ENCODE measurements around the gene TEP1. TPM values are rescaled to one million over a fixed set of nuclear protein-coding genes. Genes with fewer than 3 reads are reported as not detected.

The TEP1 gene
- total RNA-seq, 2 experiments from 2014 or later, result 13.4 to 26.8 TPM

DNA sequence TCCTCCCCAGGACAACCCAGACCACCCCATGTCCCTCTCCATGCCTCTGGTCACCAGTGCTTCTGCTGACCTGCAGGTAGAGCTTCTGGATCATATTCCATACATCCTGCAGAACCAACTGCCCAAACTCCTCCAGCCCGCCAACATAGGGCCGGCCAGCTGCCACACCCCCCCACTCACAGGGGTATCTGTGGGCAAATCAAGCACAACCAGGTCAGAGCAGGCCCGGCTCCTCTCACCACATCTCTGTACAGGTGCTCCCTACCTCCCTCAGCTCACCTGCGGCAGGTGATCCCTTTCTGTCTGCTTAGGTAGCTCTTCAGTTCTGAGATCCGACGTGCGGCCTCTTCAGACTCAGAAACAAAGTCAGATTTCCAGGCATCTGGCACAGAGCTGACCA, 29.0 kb downstream of the TEP1 start:
- no TSS peak for BruUV-seq (replicated peaks)
- DNase-seq (ENCODE audit: low spot score), result no peak
- TF ChIP-seq, protein P1, sequence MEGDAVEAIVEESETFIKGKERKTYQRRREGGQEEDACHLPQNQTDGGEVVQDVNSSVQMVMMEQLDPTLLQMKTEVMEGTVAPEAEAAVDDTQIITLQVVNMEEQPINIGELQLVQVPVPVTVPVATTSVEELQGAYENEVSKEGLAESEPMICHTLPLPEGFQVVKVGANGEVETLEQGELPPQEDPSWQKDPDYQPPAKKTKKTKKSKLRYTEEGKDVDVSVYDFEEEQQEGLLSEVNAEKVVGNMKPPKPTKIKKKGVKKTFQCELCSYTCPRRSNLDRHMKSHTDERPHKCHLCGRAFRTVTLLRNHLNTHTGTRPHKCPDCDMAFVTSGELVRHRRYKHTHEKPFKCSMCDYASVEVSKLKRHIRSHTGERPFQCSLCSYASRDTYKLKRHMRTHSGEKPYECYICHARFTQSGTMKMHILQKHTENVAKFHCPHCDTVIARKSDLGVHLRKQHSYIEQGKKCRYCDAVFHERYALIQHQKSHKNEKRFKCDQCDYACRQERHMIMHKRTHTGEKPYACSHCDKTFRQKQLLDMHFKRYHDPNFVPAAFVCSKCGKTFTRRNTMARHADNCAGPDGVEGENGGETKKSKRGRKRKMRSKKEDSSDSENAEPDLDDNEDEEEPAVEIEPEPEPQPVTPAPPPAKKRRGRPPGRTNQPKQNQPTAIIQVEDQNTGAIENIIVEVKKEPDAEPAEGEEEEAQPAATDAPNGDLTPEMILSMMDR (conservative IDR thresholded peaks at IDR 0.05; ENCODE audit: low read length), result no peak
- TF ChIP-seq EZH2phosphoT487 (IDR thresholded peaks at IDR 0.05; ENCODE audit: borderline replicate concordance, low read depth, low read length), result no peak
- Histone ChIP-seq H3K9me2 (ENCODE audit: insufficient read depth, low read length) (no peaks in the 10 kb centered on the region), H3K9me3 (ENCODE audit: low read length) (no peaks in the 10 kb centered on the region), H3K36me3 (ENCODE audit: insufficient read depth, low read length) (peaks cover 41% of the 10 kb centered on the region; the same call in 1 of the 2 replicates), H3K4me2 (ENCODE audit: low read length) (no peak overlapping the region), H2AFZ (ENCODE audit: low read length) (no peak overlapping the region), H3K4me3 (ENCODE audit: low read depth, low read length, poor library complexity, severe bottlenecking) (no peak overlapping the region), H4K20me1 (ENCODE audit: insufficient read depth, low read length) (no peaks in the 10 kb centered on the region), H3K4me1 (ENCODE audit: insufficient read depth, low read length, poor library complexity, severe bottlenecking) (no peaks in the 10 kb centered on the region), H3K27ac (ENCODE audit: low read depth, low read length, poor library complexity, severe bottlenecking) (no peak overlapping the region), H3K79me2 (ENCODE audit: insufficient read depth, low read depth, low read length) (no peaks in the 10 kb centered on the region)
- intact Hi-C loops (cut with micrococcal nuclease; ENCODE audit: unreplicated experiment), result no loop called here
- ChIA-PET POLR2A (no interaction called here), CTCF (ENCODE audit: unreplicated experiment) (no interaction called here)

DNA sequence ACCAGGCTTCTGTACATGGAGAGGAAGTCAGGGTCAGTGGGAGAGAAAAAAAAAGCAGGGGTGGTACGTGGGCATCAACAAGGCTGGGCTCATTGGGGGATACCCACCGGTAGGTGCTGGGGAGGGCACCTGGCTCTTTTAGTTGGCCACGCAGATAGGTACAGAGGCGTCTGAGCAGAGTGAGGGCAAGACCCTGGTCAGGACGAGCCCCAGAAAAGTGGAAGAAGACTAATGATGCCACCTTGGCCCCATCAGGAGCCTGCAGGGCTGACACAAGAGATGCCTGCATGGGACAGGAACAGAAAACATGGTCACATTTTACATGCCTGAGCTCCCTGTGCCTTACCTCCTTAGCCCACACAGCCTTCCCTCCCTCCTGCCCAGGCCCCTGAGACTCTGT, 29.7 kb downstream of the TEP1 start:
- Histone ChIP-seq H3K4me1 (ENCODE audit: insufficient read depth, low read length, poor library complexity, severe bottlenecking) (no peaks in the 10 kb centered on the region), H3K9me2 (ENCODE audit: insufficient read depth, low read length) (no peaks in the 10 kb centered on the region), H3K36me3 (ENCODE audit: insufficient read depth, low read length) (peaks cover 45% of the 10 kb centered on the region; the same call in 1 of the 2 replicates), H3K27ac (ENCODE audit: low read depth, low read length, poor library complexity, severe bottlenecking) (no peak overlapping the region), H3K4me3 (ENCODE audit: low read depth, low read length, poor library complexity, severe bottlenecking) (no peak overlapping the region), H3K9me3 (ENCODE audit: low read length) (no peaks in the 10 kb centered on the region), H3K4me2 (ENCODE audit: low read length) (no peak overlapping the region), H3K79me2 (ENCODE audit: insufficient read depth, low read depth, low read length) (no peaks in the 10 kb centered on the region), H4K20me1 (ENCODE audit: insufficient read depth, low read length) (no peaks in the 10 kb centered on the region), H2AFZ (ENCODE audit: low read length) (no peak overlapping the region)
- BruUV-seq (replicated peaks), result no TSS peak
- ChIA-PET POLR2A (no interaction called here), CTCF (ENCODE audit: unreplicated experiment) (no interaction called here)
- intact Hi-C loops (cut with micrococcal nuclease; ENCODE audit: unreplicated experiment), result no loop called here
- TF ChIP-seq, protein P1 (conservative IDR thresholded peaks at IDR 0.05; ENCODE audit: low read length), result no peak
- no peak for TF ChIP-seq EZH2phosphoT487 (IDR thresholded peaks at IDR 0.05; ENCODE audit: borderline replicate concordance, low read depth, low read length)
- DNase-seq (ENCODE audit: low spot score), result no peak

DNA sequence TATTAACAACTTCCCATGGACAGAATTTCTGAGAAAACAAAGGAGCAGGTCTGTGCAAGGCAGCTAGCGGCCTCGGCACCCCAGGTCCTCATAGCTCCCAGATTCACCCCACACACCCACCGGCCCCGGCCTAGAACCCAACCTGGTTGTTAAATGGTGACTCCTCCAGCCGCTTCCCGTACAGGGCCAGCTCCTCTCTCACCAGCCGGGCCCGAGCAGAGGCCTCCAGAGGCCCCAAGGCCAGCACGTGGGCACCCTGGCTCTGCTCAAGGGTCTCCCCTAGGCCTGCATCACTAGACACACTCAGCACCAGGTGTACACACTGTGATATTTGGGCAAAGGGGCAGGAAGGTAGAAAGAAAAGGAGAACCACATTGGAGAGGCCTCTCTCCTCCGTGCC, 30.3 kb downstream of the TEP1 start:
- H3K36me3 ChIP-seq (ENCODE audit: insufficient read depth, low read length), result peaks cover 45% of the 10 kb centered on the region; the same call in 1 of the 2 replicates
- H4K20me1 ChIP-seq (ENCODE audit: insufficient read depth, low read length), result no peaks in the 10 kb centered on the region
- no peak overlapping the region for H3K27ac ChIP-seq (ENCODE audit: low read depth, low read length, poor library complexity, severe bottlenecking)
- H3K4me3 ChIP-seq (ENCODE audit: low read depth, low read length, poor library complexity, severe bottlenecking), result no peak overlapping the region
- ChIA-PET CTCF (ENCODE audit: unreplicated experiment) (no interaction called here), POLR2A (no interaction called here)
- DNase-seq (ENCODE audit: low spot score), result no peak
- no TSS peak for BruUV-seq (replicated peaks)
- no peaks in the 10 kb centered on the region for H3K4me1 ChIP-seq (ENCODE audit: insufficient read depth, low read length, poor library complexity, severe bottlenecking)
- intact Hi-C loops (cut with micrococcal nuclease; ENCODE audit: unreplicated experiment), result no loop called here
- H2AFZ ChIP-seq (ENCODE audit: low read length), result no peak overlapping the region
- H3K9me2 ChIP-seq (ENCODE audit: insufficient read depth, low read length), result no peaks in the 10 kb centered on the region
- no peak for TF ChIP-seq EZH2phosphoT487 (IDR thresholded peaks at IDR 0.05; ENCODE audit: borderline replicate concordance, low read depth, low read length)
- TF ChIP-seq, protein P1 (conservative IDR thresholded peaks at IDR 0.05; ENCODE audit: low read length), result no peak
- no peaks in the 10 kb centered on the region for H3K79me2 ChIP-seq (ENCODE audit: insufficient read depth, low read depth, low read length)
- H3K9me3 ChIP-seq (ENCODE audit: low read length), result no peaks in the 10 kb centered on the region
- H3K4me2 ChIP-seq (ENCODE audit: low read length), result no peak overlapping the region

Measured in OCI-LY7 (cell line).